ENCODE measurements around the gene TP53RK. TPM values are rescaled to one million over a fixed set of nuclear protein-coding genes. Genes with fewer than 3 reads are reported as not detected.

Gene TP53RK
- total and polyA plus RNA-seq, 2 donors from 2014 or later, result 9.3 to 11.0 TPM

GRCh38 chr20:46701057-46701456 is 11.8 kb upstream of the TP53RK start:
- TF ChIP-seq CTCF (IDR thresholded peaks at IDR 0.05; ENCODE audit: borderline replicate concordance, extremely low read depth, insufficient read depth), result no peak
- H3K9ac ChIP-seq (ENCODE audit: low read length in 3 of 3), result no peak overlapping the region
- no peaks in the 10 kb centered on the region for H3K4me1 ChIP-seq (ENCODE audit: control insufficient read depth in 2 of 3, insufficient read depth in 2 of 3, low read depth in 1 of 3, low read length in 3 of 3)
- intact Hi-C loops (cut with DNase I), result no loop called here
- no peaks in the 10 kb centered on the region for H3K9me3 ChIP-seq (ENCODE audit: control insufficient read depth in 2 of 3, insufficient read depth in 1 of 3, low read length in 3 of 3)
- DNase-seq, result no peak
- H3K27ac ChIP-seq (ENCODE audit: low read depth in 2 of 2, low read length in 2 of 2), result no peak overlapping the region
- H3K4me3 ChIP-seq (ENCODE audit: low read length in 3 of 3), result no peak overlapping the region
- H3K27me3 ChIP-seq (ENCODE audit: control insufficient read depth, insufficient read depth, low read length), result no peaks in the 10 kb centered on the region
- FAIRE-seq, result no peak
- no peaks in the 10 kb centered on the region for H3K36me3 ChIP-seq (ENCODE audit: control insufficient read depth in 2 of 3, insufficient read depth in 3 of 3, low read length in 3 of 3)

GRCh38 chr20:46700481-46700880 is 11.2 kb upstream of the TP53RK start:
- no peak overlapping the region for H3K9ac ChIP-seq (ENCODE audit: low read length in 3 of 3)
- intact Hi-C loops (cut with DNase I), result no loop called here
- H3K36me3 ChIP-seq (ENCODE audit: control insufficient read depth in 2 of 3, insufficient read depth in 3 of 3, low read length in 3 of 3), result no peaks in the 10 kb centered on the region
- H3K4me3 ChIP-seq (ENCODE audit: low read length in 3 of 3), result no peak overlapping the region
- DNase-seq (no peak), FAIRE-seq (no peak)
- TF ChIP-seq CTCF (IDR thresholded peaks at IDR 0.05; ENCODE audit: borderline replicate concordance, extremely low read depth, insufficient read depth), result no peak
- no peaks in the 10 kb centered on the region for H3K4me1 ChIP-seq (ENCODE audit: control insufficient read depth in 2 of 3, insufficient read depth in 2 of 3, low read depth in 1 of 3, low read length in 3 of 3)
- H3K9me3 ChIP-seq (ENCODE audit: control insufficient read depth in 2 of 3, insufficient read depth in 1 of 3, low read length in 3 of 3), result no peaks in the 10 kb centered on the region
- H3K27ac ChIP-seq (ENCODE audit: low read depth in 2 of 2, low read length in 2 of 2), result no peak overlapping the region
- H3K27me3 ChIP-seq (ENCODE audit: control insufficient read depth, insufficient read depth, low read length), result no peaks in the 10 kb centered on the region

- DNase-seq, result no peak
- no peak overlapping the region for H3K27ac ChIP-seq (ENCODE audit: low read depth in 2 of 2, low read length in 2 of 2)
- H3K9me3 ChIP-seq (ENCODE audit: control insufficient read depth in 2 of 3, insufficient read depth in 1 of 3, low read length in 3 of 3), result no peaks in the 10 kb centered on the region
- H3K4me3 ChIP-seq (ENCODE audit: low read length in 3 of 3), result no peak overlapping the region
- peak; percentile 10 for TF ChIP-seq CTCF (IDR thresholded peaks at IDR 0.05; ENCODE audit: borderline replicate concordance, extremely low read depth, insufficient read depth)
- H3K27me3 ChIP-seq (ENCODE audit: control insufficient read depth, insufficient read depth, low read length), result no peaks in the 10 kb centered on the region
- no peaks in the 10 kb centered on the region for H3K36me3 ChIP-seq (ENCODE audit: control insufficient read depth in 2 of 3, insufficient read depth in 3 of 3, low read length in 3 of 3)
- no peak for FAIRE-seq
- no peak overlapping the region for H3K9ac ChIP-seq (ENCODE audit: low read length in 3 of 3)
- no peaks in the 10 kb centered on the region for H3K4me1 ChIP-seq (ENCODE audit: control insufficient read depth in 2 of 3, insufficient read depth in 2 of 3, low read depth in 1 of 3, low read length in 3 of 3)
- intact Hi-C loops (cut with DNase I), result no loop called here
These were observed 10.6 kb upstream of the TP53RK start for GRCh38 chr20:46699651-46700359.

- TF ChIP-seq CTCF (IDR thresholded peaks at IDR 0.05; ENCODE audit: borderline replicate concordance, extremely low read depth, insufficient read depth), result no peak
- no peaks in the 10 kb centered on the region for H3K27me3 ChIP-seq (ENCODE audit: control insufficient read depth, insufficient read depth, low read length)
- no peak overlapping the region for H3K9ac ChIP-seq (ENCODE audit: low read length in 3 of 3)
- H3K36me3 ChIP-seq (ENCODE audit: control insufficient read depth in 2 of 3, insufficient read depth in 3 of 3, low read length in 3 of 3), result no peaks in the 10 kb centered on the region
- no peak overlapping the region for H3K27ac ChIP-seq (ENCODE audit: low read depth in 2 of 2, low read length in 2 of 2)
- intact Hi-C loops (cut with DNase I), result no loop called here
- H3K4me3 ChIP-seq (ENCODE audit: low read length in 3 of 3), result no peak overlapping the region
- H3K4me1 ChIP-seq (ENCODE audit: control insufficient read depth in 2 of 3, insufficient read depth in 2 of 3, low read depth in 1 of 3, low read length in 3 of 3), result no peaks in the 10 kb centered on the region
- H3K9me3 ChIP-seq (ENCODE audit: control insufficient read depth in 2 of 3, insufficient read depth in 1 of 3, low read length in 3 of 3), result no peaks in the 10 kb centered on the region
- DNase-seq (no peak), FAIRE-seq (no peak)
These were observed 9.5 kb upstream of the TP53RK start for GRCh38 chr20:46698788-46699187.
